ENCODE results near the gene PGRMC2. TPM values are rescaled to one million over a fixed set of nuclear protein-coding genes. Genes with fewer than 3 reads are reported as not detected.

Gene PGRMC2
- total and polyA plus RNA-seq, 11 donors, result 23.1 to 84.1 (median 72.1) TPM

DNA sequence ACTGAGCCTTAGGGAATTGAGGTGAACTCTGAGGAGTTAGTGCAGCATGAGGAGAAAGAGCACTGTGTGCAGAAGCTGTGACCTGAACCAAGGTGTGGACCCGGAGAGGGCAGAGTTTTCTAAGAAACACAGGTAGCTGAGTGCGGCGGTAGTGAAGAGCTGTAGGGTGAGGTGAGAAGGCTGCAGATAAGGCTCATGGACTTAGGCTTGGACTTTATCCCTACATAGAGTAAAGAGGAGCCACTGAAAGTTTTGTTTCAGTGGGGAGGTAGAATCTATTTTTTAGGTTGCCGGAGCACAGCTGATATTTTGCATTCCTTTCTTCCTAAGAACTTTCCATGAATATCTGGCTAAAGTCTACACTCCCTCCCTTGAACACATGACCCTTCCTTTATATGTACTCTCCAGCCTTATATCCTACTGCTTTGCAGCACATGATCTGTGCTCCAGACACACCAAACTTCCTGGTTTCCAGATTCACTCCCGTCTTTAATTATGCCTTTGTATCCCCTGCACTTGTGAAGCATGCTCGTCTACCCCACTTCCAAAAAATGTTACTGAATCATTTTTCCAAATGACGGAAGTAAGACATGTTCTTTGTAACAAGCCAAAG lies 10.6 kb upstream of the PGRMC2 start:
- 89 to 95% (median 94%) methylated on average over 7 of the region's 7 CpGs for WGBS, 4 donors
- peaks cover 0 to 7% (median 0%) of the 10 kb centered on the region in 9 donors for H3K36me3 ChIP-seq

GRCh38 chr4:128295255-128295654 lies 7.6 kb upstream of the PGRMC2 start:
- Histone ChIP-seq H3K9me3 (no peaks in the 10 kb centered on the region), H3K27me3 (no peaks in the 10 kb centered on the region), H3K36me3 (peaks cover 0 to 3% (median 0%) of the 10 kb centered on the region in 9 donors), H3K27ac (no peak overlapping the region), H3K4me3 (no peak overlapping the region), H3K4me1 (no peaks in the 10 kb centered on the region)
- TF ChIP-seq CTCF (IDR thresholded peaks at IDR 0.05), result no peak
- no peak for TF ChIP-seq POLR2A (IDR thresholded peaks at IDR 0.05)
- WGBS, 4 donors, result 88 to 100% (median 89%) methylated on average over 2 of the region's 2 CpGs
- ATAC-seq, result no peak
- no peak for DNase-seq
- intact Hi-C loops (cut with DNase I), result no loop called here

More for the DNA sequence above, 10.6 kb upstream of the PGRMC2 start:
- H3K4me1 ChIP-seq, result no peaks in the 10 kb centered on the region
- intact Hi-C loops (cut with DNase I), result no loop called here
- no peak for TF ChIP-seq POLR2A (IDR thresholded peaks at IDR 0.05)
- TF ChIP-seq CTCF (IDR thresholded peaks at IDR 0.05), result no peak
- ATAC-seq (no peak), DNase-seq (no peak)
- H3K27me3 ChIP-seq, result no peaks in the 10 kb centered on the region
- no peak overlapping the region for H3K27ac ChIP-seq
- H3K9me3 ChIP-seq, result no peaks in the 10 kb centered on the region
- H3K4me3 ChIP-seq, result no peak overlapping the region

GRCh38 chr4:128294464-128294863 lies 6.9 kb upstream of the PGRMC2 start:
- H3K4me3 ChIP-seq, result no peak overlapping the region
- TF ChIP-seq POLR2A (IDR thresholded peaks at IDR 0.05) (no peak), CTCF (IDR thresholded peaks at IDR 0.05) (no peak)
- H3K27ac ChIP-seq, result peak overlapping the region in 1 of 12 donors; percentile 20
- 49 to 74% (median 72%) methylated on average over 3 of the region's 3 CpGs for WGBS, 4 donors
- intact Hi-C loops (cut with DNase I), result no loop called here
- H3K9me3 ChIP-seq, result no peaks in the 10 kb centered on the region
- DNase-seq (no peak), ATAC-seq (no peak)
- H3K27me3 ChIP-seq, result no peaks in the 10 kb centered on the region
- H3K4me1 ChIP-seq, result peaks cover 0 to 1% (median 0%) of the 10 kb centered on the region in 12 donors
- no peaks in the 10 kb centered on the region for H3K36me3 ChIP-seq

DNA sequence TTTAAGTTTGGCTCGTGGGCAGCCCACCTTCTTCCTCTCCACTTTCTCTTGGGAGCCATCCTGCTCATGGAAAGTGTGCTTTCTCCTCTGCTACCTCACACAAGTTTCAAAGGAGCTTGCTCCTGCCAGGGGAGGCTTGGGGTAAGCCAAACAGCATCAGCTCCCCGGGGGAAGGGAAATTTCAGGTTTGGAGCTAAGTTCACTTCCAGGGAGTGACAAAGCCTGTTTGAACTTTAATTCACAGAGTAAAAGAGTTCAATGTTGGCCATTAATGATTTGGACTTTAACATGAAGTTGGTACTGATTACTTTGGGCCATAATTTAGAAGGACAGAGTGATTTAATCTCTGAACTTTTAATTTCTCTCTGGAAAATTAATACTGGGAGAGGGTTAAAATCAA lies 4.7 kb upstream of the PGRMC2 start:
- no peaks in the 10 kb centered on the region for H3K9me3 ChIP-seq
- ATAC-seq (no peak), DNase-seq (no peak)
- no peak overlapping the region for H3K27ac ChIP-seq
- H3K4me3 ChIP-seq, result no peak overlapping the region
- H3K27me3 ChIP-seq, result no peaks in the 10 kb centered on the region
- intact Hi-C loops (cut with DNase I), result no loop called here
- peaks cover 0 to 11% (median 6%) of the 10 kb centered on the region in 12 donors for H3K4me1 ChIP-seq
- 76 to 81% (median 77%) methylated on average over 2 of the region's 2 CpGs for WGBS, 4 donors
- TF ChIP-seq POLR2A (IDR thresholded peaks at IDR 0.05) (no peak), CTCF (IDR thresholded peaks at IDR 0.05) (no peak)
- H3K36me3 ChIP-seq, result no peaks in the 10 kb centered on the region

Measured in heart left ventricle (tissue), 16 donors.